NCI-H69 (cell line): Measurements from ENCODE around the gene TAOK3.
A peak's percentile ranks its signal among the peaks of the same experiment; 100 is the strongest.
"Not testable (repeated sequence)": the region's sequence is repeated elsewhere in the genome, so short reads cannot be mapped to it uniquely, and the experiment has no call there.

Experiments
- DNase-seq: peaks from one replicate; lab custom pipeline; 2025; lab: John Stamatoyannopoulos, UW

Gene TAOK3

GRCh38 chr12:118136559-118137003 is 236.1 kb downstream of the TAOK3 start:
- peak; percentile 61 for DNase-seq

GRCh38 chr12:118135788-118136558 is 236.7 kb downstream of the TAOK3 start, which contains the start of gene PEBP1:
Gene PEBP1, plus strand, starts transcription at chr12:118136124. Its CDS starts 86 bp downstream, at chr12:118136210.
- peak; percentile 97 for DNase-seq

- DNase-seq: not testable (repeated sequence)
Observed at GRCh38 chr12:118129436-118129835, 243.3 kb downstream of the TAOK3 start.

GRCh38 chr12:118127867-118128266 is 244.8 kb downstream of the TAOK3 start:
- DNase-seq: no peak

GRCh38 chr12:118126119-118126757 is 246.5 kb downstream of the TAOK3 start:
- DNase-seq: peak; percentile 9

- DNase-seq: no peak
Observed at GRCh38 chr12:118125743-118126118, 247.0 kb downstream of the TAOK3 start.

GRCh38 chr12:118124333-118124874 is 248.3 kb downstream of the TAOK3 start:
- DNase-seq: no peak

GRCh38 chr12:118122264-118122663 is 250.4 kb downstream of the TAOK3 start:
- DNase-seq: no peak

GRCh38 chr12:118120579-118121363 is 251.9 kb downstream of the TAOK3 start:
- peak; percentile 81 for DNase-seq

GRCh38 chr12:118119449-118119879 is 253.2 kb downstream of the TAOK3 start:
- DNase-seq: no peak

- DNase-seq: no peak
Observed at GRCh38 chr12:118109088-118109487, 263.6 kb downstream of the TAOK3 start.

- DNase-seq: no peak
Observed at GRCh38 chr12:118107694-118108093, 265.0 kb downstream of the TAOK3 start.

GRCh38 chr12:118107011-118107410 is 265.7 kb downstream of the TAOK3 start:
- DNase-seq: no peak

- DNase-seq: peak; percentile 87
Observed at GRCh38 chr12:118103601-118104382, 268.9 kb downstream of the TAOK3 start, which contains the start of gene VSIG10. Gene VSIG10, minus strand, starts transcription at chr12:118104011. Its CDS starts 340 bp downstream, at chr12:118103671.

GRCh38 chr12:118103201-118103600 is 269.5 kb downstream of the TAOK3 start:
- peak; percentile 71 for DNase-seq

GRCh38 chr12:118102609-118103008 is 270.1 kb downstream of the TAOK3 start:
- peak; percentile 16 for DNase-seq

GRCh38 chr12:118102070-118102469 is 270.6 kb downstream of the TAOK3 start:
- DNase-seq: peak; percentile 55

GRCh38 chr12:118101051-118101450 is 271.7 kb downstream of the TAOK3 start:
- DNase-seq: no peak
